Activated T-cell treated with anti-CD3 and anti-CD28 coated beads for 24 hours (primary cell): ENCODE results near the gene PTPRD.

Experiments used
- DNase-seq: peaks from one replicate; pipeline ENCODE4 v3.0.0-alpha.2; 2020; ENCODE audit warnings: low read depth

PTPRD gene

DNA sequence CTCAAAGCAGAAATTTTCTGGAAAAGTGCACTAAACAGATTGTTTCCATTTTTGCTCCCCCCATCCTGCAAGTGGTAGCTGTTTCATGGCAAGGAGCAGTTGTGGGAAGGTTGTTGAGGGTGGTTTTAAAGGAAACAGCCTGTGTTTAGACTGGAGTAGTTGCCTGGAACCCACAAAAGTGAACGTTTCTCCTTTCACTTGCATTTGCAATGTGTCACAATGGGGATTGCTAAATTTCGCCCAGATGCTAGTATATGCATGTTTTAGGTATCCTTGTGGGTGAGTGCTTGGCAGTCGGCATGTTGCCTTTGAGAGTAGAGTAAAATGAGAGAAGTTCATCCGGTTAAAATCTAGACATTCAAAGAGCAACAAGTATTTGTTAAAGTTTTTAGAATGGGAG is 1713.3 kb downstream of the PTPRD start:
- DNase-seq = no peak

- DNase-seq = no peak
Measured at GRCh38 chr9:8895861-8896224, 1717.0 kb downstream of the PTPRD start.

GRCh38 chr9:8895106-8895860 is 1717.5 kb downstream of the PTPRD start:
- DNase-seq = no peak

- no peak for DNase-seq
Measured at GRCh38 chr9:8890695-8891094, 1722.1 kb downstream of the PTPRD start.

- DNase-seq = no peak
Measured at GRCh38 chr9:8889100-8889499, 1723.7 kb downstream of the PTPRD start.

DNA sequence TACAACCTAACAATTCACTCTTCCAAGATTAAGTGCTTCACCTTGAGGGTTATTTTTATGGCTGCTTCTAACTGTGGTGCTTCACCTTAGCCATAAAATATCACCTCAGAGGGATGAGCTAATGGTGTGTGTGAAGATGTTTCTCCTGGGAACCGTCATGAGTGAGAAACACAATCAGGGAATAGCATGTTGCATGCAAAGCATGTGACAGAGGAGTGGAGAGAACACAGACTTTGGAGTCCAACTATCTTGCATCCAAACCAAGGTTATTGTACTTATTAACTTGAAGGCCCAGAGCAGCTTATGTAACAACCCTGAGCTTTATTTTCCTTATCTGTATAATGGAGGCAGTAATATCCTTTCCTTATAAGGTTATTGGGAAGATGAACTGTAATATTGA is 1724.2 kb downstream of the PTPRD start:
- DNase-seq = no peak

GRCh38 chr9:8887369-8887768 is 1725.4 kb downstream of the PTPRD start:
- no peak for DNase-seq

GRCh38 chr9:8883321-8883720 is 1729.5 kb downstream of the PTPRD start:
- DNase-seq = no peak

DNA sequence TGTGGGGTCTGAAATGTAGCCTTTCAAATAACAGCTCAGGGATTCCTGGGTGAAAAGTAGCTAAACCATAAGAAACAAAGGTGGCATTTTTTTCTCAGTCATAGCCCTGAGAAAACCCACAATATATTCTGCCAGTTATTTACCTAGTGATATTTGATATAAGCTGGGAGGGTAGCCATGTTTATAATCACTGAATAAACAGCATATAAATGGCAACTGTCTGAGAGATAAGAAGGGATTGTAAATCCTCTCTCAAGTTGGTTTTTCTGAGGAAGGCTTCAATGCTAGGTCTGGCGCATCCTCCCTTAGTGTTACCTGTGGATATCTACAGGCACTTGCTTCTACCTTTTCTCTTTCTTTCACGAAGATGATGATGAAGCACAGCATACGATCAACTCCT is 1732.7 kb downstream of the PTPRD start:
- no peak for DNase-seq

GRCh38 chr9:8879284-8879683 is 1733.5 kb downstream of the PTPRD start:
- DNase-seq = no peak

GRCh38 chr9:8877753-8878494 is 1734.9 kb downstream of the PTPRD start:
- no peak for DNase-seq

- no peak for DNase-seq
Measured at GRCh38 chr9:8876303-8876702, 1736.5 kb downstream of the PTPRD start.

DNA sequence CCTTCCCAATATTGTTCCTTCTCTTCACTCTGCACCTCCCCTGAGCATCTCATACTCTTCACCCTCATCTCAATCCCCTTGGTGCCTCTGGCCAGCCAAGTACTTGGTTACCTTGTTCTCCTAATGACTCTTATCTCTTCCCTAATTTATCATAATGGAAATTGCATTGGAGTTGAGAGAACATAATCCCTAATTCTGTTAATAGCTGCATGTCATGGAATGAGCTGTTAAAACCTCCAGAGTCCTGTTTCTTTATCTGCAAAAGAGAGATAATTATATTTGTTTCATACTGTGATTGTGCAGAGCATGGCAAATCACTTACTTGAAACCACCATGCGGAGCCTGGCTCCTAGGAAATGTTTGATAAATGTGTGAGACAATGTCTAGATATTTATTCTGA is 1738.3 kb downstream of the PTPRD start:
- DNase-seq = no peak

- no peak for DNase-seq
Measured at GRCh38 chr9:8872802-8873201, 1740.0 kb downstream of the PTPRD start.

- DNase-seq = no peak
Measured at GRCh38 chr9:8871796-8872445, 1740.9 kb downstream of the PTPRD start.

GRCh38 chr9:8871396-8871795 is 1741.4 kb downstream of the PTPRD start:
- DNase-seq = no peak

DNA sequence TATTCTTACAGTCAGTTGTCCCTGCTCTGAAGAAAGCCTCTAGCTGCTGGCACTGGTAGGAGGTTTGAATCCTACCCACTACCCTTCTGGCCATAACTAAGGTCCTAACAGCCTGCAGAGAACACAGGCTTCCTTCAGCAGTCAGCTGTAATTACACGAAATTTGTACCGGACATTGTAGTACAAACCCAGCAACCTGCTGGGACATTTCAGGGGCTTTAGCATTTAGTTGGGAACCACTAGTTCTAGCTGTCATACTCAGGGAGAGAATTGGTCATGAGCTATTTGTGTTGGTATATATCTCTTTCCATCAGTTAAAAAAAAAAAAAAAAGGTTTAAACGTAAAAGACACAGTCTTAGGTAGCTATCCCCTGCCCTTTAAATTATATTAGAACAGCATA is 1743.0 kb downstream of the PTPRD start:
- DNase-seq = no peak

GRCh38 chr9:8868632-8869031 is 1744.2 kb downstream of the PTPRD start:
- no peak for DNase-seq

DNA sequence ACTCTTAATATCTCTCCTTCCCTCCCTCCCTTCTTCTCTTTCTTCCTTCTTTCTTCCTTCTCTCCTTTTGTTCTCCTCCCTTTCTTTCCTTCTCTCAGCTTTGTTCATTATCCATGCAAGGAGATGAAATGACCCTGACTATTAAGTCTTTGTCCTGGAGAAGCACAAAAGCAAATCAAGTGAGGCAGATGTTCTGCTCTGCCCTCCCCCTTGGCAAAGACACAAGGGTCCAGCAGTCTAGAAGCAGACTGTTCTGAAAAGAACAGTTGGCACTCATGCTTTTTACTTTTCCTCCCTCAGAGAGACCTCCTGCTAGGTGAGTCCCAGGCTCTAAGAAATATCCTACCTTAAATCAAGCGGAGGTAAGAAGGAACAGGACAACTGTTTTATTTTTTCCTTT is 1745.7 kb downstream of the PTPRD start:
- DNase-seq = no peak

GRCh38 chr9:8864545-8864896 is 1748.3 kb downstream of the PTPRD start:
- no peak for DNase-seq

- no peak for DNase-seq
Measured at GRCh38 chr9:8863886-8864544, 1748.8 kb downstream of the PTPRD start.

DNA sequence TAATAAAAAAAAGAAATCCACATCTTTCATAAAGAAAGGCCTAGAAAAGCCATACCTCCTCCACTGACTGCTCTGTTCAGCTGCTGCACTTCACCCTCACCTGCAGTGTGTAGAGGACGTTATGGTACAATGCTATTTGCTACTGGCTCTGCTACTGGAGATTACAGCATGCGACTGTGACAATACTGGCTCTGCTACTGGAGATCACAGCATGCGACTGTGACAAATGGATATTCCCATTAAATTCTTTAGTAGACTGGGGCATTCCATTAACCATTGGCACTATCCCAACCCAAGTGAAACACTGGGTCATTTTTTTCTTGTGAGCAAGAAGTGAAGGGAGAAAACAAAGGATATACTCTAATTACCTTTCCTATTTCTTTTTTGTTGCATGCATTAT is 1749.7 kb downstream of the PTPRD start:
- DNase-seq = no peak

- DNase-seq = no peak
Measured at GRCh38 chr9:8860925-8861324, 1751.9 kb downstream of the PTPRD start.
